ENCODE measurements around the gene RDH11.

The RDH11 gene

DNA sequence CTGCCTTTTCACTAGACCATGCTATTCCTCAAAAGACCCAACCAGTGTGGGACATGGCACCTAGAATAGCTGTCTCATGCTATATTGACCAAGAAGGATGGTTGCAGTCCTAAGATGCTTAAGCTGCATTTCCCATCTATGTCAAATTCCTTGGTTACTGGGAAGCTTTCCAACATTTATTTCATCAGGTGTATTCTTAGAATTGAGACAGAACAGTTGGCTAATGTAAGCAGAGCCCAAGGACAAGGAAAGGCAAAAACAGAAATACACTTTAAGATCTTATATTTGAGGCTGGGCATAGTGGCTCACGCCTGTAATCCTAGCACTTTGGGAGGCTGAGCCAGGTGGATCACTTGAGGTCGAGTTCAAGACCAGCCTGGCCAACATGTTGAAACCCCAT lies 51.1 kb downstream of the RDH11 start:
- no peak for DNase-seq

DNA sequence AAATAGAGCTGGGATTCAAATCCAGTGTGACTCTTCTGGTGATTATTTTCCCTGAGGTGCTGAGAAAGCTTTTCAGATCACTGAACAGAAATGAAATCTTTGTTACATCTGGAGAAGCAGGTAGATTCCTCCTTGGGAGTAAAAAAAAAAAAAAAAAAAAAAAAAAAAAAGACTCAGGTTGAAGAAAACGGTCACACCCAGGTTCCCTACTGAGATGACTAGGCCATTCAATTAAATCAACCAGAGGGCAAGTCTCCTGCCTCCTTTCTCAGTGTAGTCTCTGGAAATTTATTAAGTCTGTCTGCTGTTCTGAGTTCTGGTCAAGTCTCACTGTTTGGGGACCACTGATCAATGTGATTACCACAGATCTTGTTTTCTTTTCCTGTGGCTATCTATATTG lies 51.9 kb downstream of the RDH11 start:
- DNase-seq = no peak

DNA sequence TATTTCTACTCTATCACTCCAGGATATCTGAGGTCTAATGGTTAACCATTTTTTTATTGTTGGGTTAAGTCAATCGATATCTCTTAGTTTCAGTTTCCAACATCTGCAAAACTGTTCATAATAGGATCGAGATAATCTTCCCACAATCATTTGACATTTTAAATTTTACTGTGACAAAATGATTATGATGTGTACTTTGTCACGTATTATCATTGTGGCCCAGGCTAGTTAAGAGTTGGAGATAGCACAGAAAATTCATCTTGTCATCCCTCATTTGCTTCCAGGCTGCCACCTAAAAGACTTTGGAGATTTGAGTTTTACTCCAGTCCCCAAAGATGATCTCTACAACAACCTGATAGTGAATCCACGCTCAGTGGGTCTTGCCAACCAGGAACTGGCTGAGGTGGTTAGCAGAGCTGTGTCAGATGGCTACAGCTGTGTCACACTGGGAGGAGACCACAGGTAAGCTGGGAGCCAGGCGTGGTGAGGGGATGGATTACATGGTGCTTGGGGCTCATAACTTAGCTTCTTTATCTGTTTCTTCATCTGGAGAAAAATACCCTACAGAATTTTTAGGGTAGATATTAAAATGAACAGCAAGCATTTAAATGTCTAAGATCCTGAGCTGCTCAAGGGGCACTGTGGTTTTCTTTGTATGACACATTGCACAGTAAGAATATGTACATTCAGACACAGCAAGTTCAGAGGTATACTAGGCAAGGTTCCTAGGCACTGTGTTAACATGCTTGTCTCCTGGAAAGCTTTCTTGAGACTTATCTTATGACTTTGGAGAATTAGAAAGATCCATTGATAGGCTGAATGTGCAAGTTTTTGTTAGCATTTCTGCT lies 53.4 kb downstream of the RDH11 start:
- DNase-seq = no peak

DNA sequence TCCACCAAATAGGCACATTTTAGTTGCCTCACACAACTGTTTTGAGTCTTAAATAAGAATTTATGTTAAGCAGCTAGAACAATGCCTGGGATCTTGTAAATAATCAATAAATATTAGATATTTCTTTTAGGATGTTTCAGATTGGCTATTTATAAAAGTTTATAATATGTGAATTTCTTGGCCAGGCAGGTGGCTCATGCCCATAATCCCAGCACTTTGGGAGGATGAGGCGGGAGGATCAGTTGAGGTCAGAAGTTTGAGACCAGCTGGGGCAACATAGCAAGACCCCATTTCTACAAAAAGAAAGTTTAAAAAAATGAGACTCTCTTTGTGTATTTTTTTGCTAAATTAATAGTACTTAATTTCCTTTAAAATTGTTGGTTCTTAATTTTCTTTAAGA lies 54.1 kb downstream of the RDH11 start:
- no peak for DNase-seq

DNA sequence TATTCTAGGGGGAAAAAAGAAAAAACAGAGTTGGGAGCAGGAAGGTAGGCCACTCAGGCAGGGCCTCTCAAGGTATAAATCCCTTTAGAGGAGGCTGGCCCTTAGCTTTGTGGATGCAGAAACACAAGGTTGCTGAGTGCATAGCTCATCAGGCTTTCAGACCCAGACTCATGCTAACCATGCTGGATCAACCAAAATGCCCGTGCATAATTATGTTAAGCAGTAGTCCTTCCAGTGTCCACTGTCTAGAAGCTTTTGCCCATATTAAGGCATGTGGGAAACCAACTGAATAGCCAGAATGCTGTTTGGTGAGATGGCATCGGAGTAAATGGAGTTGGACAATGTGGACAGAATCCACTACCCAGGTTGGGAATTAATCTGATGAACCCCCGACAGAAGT lies 56.9 kb downstream of the RDH11 start:
- DNase-seq = no peak

DNA sequence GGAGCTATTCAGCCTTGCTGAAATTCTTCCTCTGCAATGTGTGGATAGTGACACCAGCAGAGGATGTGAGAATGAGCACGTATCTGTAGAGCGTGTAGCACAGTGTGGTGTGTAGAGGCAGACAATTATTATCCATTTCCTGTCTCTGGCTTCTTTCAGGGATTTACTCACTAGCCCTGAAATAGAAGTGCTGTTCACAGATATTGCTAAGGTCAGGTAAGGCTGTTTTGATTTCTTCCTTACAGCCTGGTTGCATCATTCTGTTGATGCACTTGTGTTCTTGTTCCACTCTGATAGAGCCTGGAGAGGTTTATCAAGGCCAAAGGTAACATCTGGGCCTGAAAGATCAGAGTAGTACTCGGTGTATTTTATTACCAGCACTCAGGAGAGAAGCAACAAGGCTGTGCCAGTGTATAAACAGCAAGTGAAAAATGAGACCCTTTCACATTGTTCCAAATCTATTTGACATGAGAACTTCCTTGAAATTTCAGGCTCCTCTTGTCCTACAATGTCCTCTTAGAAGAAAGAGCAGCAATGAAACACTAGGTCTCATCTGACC lies 59.1 kb downstream of the RDH11 start:
- DNase-seq = no peak

DNA sequence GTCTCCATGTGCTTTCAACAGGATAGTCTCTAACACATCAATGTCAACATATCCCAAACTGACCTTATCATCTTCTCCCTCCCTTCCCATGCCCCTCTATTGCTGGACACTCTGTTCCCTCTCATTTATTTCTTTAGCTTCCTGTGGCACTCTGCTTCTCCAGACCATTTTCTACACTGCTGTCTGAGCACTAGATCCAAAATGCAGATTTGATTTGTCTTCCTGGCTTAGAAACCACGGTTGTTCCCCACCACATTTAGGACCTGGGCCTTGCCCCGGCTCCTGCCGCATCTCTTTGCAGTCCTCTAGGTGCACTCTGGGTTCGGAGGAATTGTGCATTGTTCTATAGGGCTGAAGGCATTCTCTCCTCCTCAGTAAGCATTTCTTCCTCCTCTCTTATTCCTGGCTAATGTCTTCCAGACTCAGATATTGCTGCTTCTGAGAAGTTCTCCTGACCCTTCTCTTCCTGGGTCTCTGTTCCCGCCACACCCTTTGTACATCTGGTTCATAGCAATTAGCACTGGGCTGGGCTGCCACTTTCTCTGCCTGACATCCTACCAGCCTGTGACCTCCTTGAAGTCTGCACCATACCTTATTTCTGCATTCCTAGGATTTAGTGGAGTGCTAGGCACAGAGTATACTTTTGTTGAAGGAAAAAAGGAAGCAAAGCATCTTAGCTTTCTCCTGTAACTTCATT lies 62.0 kb downstream of the RDH11 start:
- DNase-seq = no peak

DNA sequence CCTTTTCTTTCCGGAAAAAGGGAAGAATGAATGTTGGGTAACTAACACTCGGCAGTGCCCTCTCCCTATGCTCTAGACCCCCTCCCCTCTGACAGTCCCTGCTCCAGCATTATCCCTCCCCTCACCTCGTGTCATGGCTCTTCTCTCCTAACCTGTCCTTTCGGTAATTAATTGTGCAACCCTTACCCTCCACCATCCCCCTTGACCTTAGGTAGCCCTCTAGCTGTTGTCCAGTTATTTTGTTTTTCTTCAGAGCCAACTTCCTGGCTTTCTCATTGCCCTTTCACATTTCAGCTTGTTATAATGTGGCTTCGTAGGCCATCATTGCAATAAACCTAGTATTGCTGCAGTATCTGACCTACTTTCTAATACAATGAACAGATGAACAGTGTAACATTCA lies 64.6 kb downstream of the RDH11 start:
- no peak for DNase-seq

DNA sequence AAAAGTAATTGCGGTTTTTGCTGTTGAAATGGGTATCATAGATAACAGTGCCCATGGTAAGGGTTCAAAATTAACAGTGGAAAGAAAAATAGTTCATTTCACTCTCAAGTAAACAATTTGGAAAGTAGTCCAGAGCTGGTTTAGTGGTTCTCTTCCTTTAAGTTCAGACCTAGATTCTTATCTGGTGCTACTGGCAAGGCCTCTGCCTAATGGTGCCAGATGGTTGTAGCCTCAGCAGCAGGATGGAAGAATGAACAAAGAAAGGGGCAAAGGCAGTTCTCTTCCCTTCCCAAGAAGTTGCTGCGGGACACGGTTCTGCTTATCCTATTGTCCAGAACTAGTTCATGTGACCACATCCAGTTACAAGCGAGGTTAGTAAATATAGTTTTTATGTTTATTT lies 65.4 kb downstream of the RDH11 start:
- DNase-seq = no peak

DNA sequence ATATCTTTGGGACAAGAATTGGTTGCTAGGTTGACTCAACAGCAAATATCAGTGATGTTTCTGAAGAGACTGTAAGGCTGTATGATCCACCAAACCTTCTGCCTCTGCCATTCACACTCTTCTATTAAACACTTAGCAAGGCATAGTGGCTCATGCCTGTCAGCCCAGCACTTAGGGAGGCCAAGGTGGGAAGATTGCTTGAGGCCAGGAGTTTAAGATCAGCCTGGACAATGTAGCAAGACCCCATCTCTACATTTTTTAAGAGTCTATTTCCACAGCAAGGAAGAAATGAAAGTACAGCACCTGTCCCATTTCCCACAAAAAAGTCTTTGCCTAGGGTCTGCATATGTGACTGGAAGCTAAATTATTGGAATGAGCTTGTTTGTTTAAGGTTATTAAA lies 68.0 kb downstream of the RDH11 start:
- no peak for DNase-seq
